Thoracic aorta (tissue), 2 donors: ENCODE data around the gene RUFY4. TPM values are rescaled to one million over a fixed set of nuclear protein-coding genes. Genes with fewer than 3 reads are reported as not detected.

Experiments
- ATAC-seq: fragments of 150-250 bp; one replicate; pipeline ENCODE4 v1.8.0; 2017; ENCODE audit warnings: low read depth; ENCODE audit not compliant: insufficient number of reproducible peaks, low FRiP score
- DNase-seq: peaks from one replicate; pipeline ENCODE4 v3.0.0-alpha.2; 2020; ENCODE audit warnings: low spot score
- H3K27ac ChIP-seq, 2 donors: fragments of 200-600 bp; sonication (generic); 1 replicate in 1 of 2; 2 replicates in 1 of 2; pipeline ENCODE4 v1.5.1; 2016; ENCODE audit warnings: mild to moderate bottlenecking in 2 of 2, moderate library complexity in 2 of 2
- H3K27me3 ChIP-seq: fragments of 200-600 bp; sonication (generic); replicated peaks from 2 replicates; pipeline ENCODE4 v1.6.0; 2016; ENCODE audit warnings: mild to moderate bottlenecking; ENCODE audit not compliant: insufficient read depth
- H3K36me3 ChIP-seq: fragments of 200-600 bp; sonication (generic); one replicate; pipeline ENCODE4 v1.5.1; 2016
- H3K4me1 ChIP-seq, 2 donors: fragments of 200-600 bp; sonication (generic); 1 replicate in 1 of 2; 2 replicates in 1 of 2; pipeline versions ENCODE4 v1.5.1 to v1.6.0; 2016; ENCODE audit warnings: low read depth in 2 of 2, mild to moderate bottlenecking in 1 of 2; ENCODE audit not compliant: control insufficient read depth in 1 of 2
- H3K4me3 ChIP-seq: fragments of 200-600 bp; sonication (generic); 2 replicates; pipeline ENCODE4 v1.5.1; 2016; ENCODE audit warnings: mild to moderate bottlenecking
- H3K9me3 ChIP-seq: fragments of 200-600 bp; sonication (generic); 2 replicates; pipeline ENCODE4 v1.5.1; 2016
- CTCF ChIP-seq: fragments of 200-600 bp; sonication (generic); IDR thresholded peaks from one replicate; pipeline ENCODE4 v1.5.1; 2019; ENCODE audit warnings: antibody characterized with exemption
- total RNA-seq, 2 donors: library from RNA; depleted of rRNA; stranded (reverse); fragments of >200 nt; gene quantifications; one replicate each; pipeline versions ENCODE4 v1.1.0 to v1.2.3, GENCODE V29; 2016

Gene RUFY4
- total RNA-seq, 2 donors from 2014 or later, result 0.68 TPM; not detected in 1

DNA sequence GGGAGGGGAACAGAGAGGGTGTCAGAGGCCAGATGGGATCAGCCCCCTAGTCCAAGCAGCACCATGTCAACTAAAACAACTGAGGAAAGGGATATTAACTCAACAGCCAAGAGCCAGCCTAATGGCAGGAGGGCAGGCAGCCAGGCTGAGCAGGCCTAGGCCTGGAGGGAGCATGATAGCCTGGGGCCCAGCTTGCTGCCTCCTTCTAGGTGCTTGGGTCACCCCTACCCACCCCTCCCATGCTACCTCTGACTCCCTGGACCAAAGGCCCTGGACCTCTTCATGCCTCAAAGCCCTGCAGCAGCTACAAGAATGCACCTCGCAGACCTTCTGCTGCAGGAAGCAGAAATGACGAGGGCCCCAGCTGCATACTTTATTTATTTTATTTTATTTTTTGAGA is 44.2 kb upstream of the RUFY4 start:
- no peak for TF ChIP-seq CTCF
- Histone ChIP-seq H3K4me1 (peaks cover 19 to 82% of the 10 kb centered on the region in 2 donors), H3K27me3 (no peaks in the 10 kb centered on the region), H3K27ac (no peak overlapping the region), H3K36me3 (no peaks in the 10 kb centered on the region), H3K9me3 (no peaks in the 10 kb centered on the region), H3K4me3 (no peak overlapping the region)
- DNase-seq, result no peak
- ATAC-seq, result no peak

- Histone ChIP-seq H3K4me3 (no peak overlapping the region), H3K36me3 (no peaks in the 10 kb centered on the region), H3K9me3 (no peaks in the 10 kb centered on the region), H3K27me3 (no peaks in the 10 kb centered on the region), H3K4me1 (peaks cover 20 to 69% of the 10 kb centered on the region in 2 donors), H3K27ac (no peak overlapping the region)
- no peak for ATAC-seq
- DNase-seq, result no peak
- TF ChIP-seq CTCF, result no peak
These were observed 42.8 kb upstream of the RUFY4 start for GRCh38 chr2:218026244-218026643.

DNA sequence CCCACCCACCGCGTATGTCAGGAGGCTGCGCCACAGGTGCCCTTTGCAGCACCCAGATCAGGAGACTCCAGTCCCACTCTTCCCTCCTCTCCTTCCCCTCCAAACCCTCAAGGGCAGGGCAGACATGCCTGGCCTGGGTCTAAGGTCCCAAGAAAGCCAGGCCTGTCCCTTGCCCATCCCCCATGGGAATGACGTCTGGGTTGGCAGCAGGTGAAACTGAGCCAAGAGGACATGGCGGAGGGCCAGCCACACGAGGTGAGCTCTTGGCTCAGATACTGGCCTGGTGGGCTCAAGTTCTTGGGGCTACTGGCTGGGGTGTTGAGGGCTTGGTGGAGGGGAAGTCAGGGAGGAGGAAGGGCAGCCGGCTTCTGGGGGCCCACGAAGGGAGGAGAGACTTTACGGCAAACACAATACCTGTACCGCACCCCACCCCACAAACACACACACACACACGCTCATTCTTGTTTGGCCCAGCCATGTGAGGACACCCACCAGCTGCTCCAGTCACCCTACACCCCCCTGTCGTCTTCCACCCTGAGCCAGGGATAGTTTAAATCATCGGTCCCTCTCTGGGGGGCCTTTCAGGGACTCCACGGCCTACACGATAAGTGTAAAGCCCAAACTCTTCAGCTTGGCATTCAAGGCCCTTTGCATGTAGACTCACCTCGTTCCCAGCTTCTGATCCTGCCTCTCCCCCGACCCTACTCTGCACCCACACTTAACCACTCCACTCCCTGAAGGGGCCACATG is 42.2 kb upstream of the RUFY4 start:
- Histone ChIP-seq H3K4me1 (peaks cover 15 to 69% of the 10 kb centered on the region in 2 donors), H3K36me3 (no peaks in the 10 kb centered on the region), H3K27ac (no peak overlapping the region), H3K27me3 (no peaks in the 10 kb centered on the region), H3K4me3 (no peak overlapping the region), H3K9me3 (no peaks in the 10 kb centered on the region)
- TF ChIP-seq CTCF, result no peak
- ATAC-seq (no peak), DNase-seq (no peak)

- ATAC-seq, result no peak
- DNase-seq, result no peak
- H3K4me3 ChIP-seq, result no peak overlapping the region
- no peak for TF ChIP-seq CTCF
- no peak overlapping the region for H3K27ac ChIP-seq
- H3K36me3 ChIP-seq, result no peaks in the 10 kb centered on the region
- H3K27me3 ChIP-seq, result no peaks in the 10 kb centered on the region
- H3K4me1 ChIP-seq, result peaks cover 10 to 69% of the 10 kb centered on the region in 2 donors
- no peaks in the 10 kb centered on the region for H3K9me3 ChIP-seq
These were observed 41.4 kb upstream of the RUFY4 start for GRCh38 chr2:218027426-218028188.

- no peak for DNase-seq
- Histone ChIP-seq H3K9me3 (no peaks in the 10 kb centered on the region), H3K27me3 (no peaks in the 10 kb centered on the region), H3K4me3 (no peak overlapping the region), H3K27ac (no peak overlapping the region), H3K36me3 (no peaks in the 10 kb centered on the region), H3K4me1 (peaks cover 10 to 67% of the 10 kb centered on the region in 2 donors)
- TF ChIP-seq CTCF, result no peak
- ATAC-seq, result no peak
These were observed 40.9 kb upstream of the RUFY4 start for GRCh38 chr2:218028189-218028495.
